ENCODE data around the gene CD244.

DNA sequence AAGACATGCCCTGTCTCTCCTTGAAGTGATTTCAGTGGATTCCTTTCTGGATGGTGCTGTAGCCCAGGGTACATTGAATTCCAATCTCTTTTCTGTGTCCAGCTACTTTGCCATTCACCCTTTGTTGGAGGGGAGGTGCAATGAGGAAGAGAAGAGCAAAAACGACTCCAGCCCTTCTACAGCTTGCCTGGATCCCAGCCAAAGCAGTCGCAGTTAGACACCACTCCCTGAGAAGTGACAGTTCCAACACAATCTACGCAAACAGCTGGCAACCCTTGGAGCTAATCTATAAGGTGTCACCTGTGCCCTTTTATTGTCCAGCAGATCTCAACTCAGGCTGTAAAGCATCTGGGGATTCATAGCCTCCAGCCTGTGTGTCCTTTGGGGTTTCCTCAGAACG lies 4.6 kb downstream of the CD244 start:
- TF ChIP-seq, protein P1, sequence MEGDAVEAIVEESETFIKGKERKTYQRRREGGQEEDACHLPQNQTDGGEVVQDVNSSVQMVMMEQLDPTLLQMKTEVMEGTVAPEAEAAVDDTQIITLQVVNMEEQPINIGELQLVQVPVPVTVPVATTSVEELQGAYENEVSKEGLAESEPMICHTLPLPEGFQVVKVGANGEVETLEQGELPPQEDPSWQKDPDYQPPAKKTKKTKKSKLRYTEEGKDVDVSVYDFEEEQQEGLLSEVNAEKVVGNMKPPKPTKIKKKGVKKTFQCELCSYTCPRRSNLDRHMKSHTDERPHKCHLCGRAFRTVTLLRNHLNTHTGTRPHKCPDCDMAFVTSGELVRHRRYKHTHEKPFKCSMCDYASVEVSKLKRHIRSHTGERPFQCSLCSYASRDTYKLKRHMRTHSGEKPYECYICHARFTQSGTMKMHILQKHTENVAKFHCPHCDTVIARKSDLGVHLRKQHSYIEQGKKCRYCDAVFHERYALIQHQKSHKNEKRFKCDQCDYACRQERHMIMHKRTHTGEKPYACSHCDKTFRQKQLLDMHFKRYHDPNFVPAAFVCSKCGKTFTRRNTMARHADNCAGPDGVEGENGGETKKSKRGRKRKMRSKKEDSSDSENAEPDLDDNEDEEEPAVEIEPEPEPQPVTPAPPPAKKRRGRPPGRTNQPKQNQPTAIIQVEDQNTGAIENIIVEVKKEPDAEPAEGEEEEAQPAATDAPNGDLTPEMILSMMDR (conservative IDR thresholded peaks at IDR 0.05; ENCODE audit: low read length): no peak
- no peak for TF ChIP-seq EZH2phosphoT487 (IDR thresholded peaks at IDR 0.05; ENCODE audit: borderline replicate concordance, low read depth, low read length)
